SH-SY5Y (cell line): Measurements from ENCODE around the gene C4BPB.

Experiments
- GATA2 ChIP-seq: IDR thresholded peaks from 2 replicates; pipeline ENCODE4 v1.6.1; 2011; ENCODE audit warnings: mild to moderate bottlenecking, low read depth, low read length
- GATA3 ChIP-seq: IDR thresholded peaks from 2 replicates; pipeline ENCODE4 v1.6.1; 2011; ENCODE audit warnings: low read depth, mild to moderate bottlenecking, low read length, moderate library complexity

C4BPB gene

GRCh38 chr1:207130252-207131036 is 41.8 kb downstream of the C4BPB start:
- TF ChIP-seq GATA2, result no peak
- no peak for TF ChIP-seq GATA3

- TF ChIP-seq GATA3, result no peak
- TF ChIP-seq GATA2, result no peak
These were observed 42.5 kb downstream of the C4BPB start for GRCh38 chr1:207131163-207131562.

DNA sequence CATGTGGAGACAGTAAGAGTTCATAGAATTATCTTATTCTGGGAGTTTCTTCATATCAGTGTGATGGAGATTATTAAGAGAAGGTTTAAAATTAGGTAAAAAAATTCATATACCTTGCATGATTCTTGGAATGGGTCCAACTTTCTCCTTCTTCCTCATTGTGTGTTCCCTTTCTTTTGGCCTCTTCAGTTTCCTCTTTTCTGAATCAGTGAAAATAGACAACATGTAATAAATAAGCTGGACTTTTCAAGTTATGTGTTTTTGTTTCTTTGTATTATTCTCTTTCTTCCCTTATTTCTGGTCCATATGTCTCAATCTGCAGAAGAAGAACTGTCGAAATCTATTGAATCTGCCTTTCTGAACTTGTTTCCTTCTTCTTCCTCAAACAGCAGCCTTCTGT is 45.9 kb downstream of the C4BPB start:
- TF ChIP-seq GATA3 (no peak), GATA2 (no peak)

DNA sequence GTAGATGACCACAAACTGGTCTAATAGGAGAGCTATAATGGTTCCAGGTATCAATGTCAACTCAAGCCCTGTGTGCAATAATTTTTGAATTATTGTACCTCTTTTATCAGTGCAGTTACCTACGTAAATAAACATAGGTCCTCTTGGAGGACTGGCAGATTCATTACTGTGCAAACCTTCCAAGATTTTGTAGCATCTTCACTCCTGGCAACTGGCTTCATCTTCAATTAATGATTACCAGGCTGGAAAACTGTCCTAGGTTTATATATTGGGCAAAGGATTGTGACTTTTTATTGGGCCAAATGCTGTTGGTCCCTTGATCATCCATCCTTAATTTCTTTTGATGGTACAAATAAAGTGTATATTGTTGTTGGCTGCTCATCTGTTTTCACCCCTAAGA is 51.0 kb downstream of the C4BPB start:
- no peak for TF ChIP-seq GATA2
- TF ChIP-seq GATA3, result no peak

DNA sequence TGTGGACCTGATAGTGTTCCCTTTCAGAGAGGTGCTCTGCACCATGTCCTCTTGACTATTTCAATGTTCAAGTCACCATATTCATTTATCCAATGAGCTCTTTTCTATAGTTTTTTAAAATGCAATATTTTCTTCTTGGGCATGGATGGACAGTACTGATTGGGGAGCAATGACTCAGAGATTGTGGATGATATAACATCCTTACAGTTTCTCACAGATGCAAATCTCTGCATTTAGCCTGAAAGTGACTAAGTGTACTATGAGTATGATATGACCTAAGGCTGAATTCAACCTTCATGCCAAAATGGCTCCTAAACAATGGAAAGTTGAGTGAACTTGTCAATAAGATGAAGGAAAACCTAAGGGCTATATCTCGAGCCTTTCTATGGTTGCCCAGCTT is 51.9 kb downstream of the C4BPB start:
- TF ChIP-seq GATA2, result no peak
- TF ChIP-seq GATA3, result no peak

DNA sequence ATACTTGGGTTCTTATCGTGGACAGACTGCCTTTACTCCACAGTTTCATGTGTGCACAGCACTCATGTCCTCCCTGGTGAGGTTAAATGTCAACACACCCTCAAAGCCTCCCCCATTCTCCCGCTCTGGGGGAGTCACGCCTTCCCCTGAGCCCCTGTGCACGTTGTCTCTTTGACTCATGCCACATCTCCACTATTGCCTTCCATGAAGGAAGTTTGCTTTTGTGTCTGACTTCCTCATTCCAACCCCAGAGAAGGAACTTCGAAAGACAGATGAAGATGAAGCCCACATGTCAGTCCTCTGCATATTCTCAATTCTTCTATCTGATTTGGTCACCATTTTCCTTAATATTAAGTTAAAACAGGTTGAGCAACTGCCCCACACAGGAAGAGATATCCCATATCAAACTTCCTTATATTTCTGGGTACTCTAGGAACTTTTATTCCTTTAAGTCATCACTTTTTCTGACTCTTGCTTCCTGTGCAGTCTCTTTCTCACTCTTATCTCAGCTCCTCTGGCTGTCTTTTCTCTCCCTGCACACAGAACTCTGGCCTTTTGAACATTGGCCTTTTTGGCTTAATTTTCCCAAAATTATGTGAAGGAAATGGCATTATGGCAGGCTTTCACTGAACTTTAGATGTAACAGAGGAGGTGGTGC is 56.9 kb downstream of the C4BPB start:
- no peak for TF ChIP-seq GATA3
- TF ChIP-seq GATA2, result no peak
